ENCODE data around the gene TCF25. TPM values are rescaled to one million over a fixed set of nuclear protein-coding genes. Genes with fewer than 3 reads are reported as not detected.

The TCF25 gene
- total and polyA plus RNA-seq, 2 experiments from 2014 or later, result 95.4 to 143 TPM

DNA sequence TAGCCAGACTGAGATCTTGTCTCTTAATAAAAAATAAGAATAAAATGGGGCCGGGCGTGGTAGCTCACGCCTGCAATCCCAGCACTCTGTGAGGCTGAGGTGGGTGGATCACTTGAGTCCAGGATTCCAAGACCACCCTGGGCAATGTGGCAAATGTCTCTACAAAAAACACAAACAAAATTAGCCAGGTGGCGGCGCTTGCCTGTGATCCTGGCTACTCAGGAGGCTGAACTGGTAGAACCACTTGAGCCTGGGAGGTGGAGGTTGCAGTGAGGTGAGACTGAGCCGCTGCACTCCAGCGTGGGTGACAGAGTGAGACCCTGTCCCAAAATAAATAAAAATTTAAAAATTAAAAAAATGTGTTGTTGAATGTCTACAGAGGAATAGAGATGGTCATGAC lies 72.3 kb downstream of the TCF25 start:
- Mint-ChIP-seq H3K36me3 (ENCODE audit: low read depth) (no peaks in the 10 kb centered on the region; the same call in 2 of the 3 replicates), H3K27me3 (ENCODE audit: insufficient read depth, low read depth, poor library complexity) (peaks cover 35% of the 10 kb centered on the region)
- H3F3A ChIP-seq (replicated peaks; ENCODE audit: low read depth), result no peaks in the 10 kb centered on the region; the same call in 1 of the 2 replicates

GRCh38 chr16:89946515-89946914 lies 73.1 kb downstream of the TCF25 start:
- Histone ChIP-seq H3K27ac (ENCODE audit: low read depth) (no peak overlapping the region), H2AFZ (no peak overlapping the region), H3K27me3 (ENCODE audit: insufficient read depth) (peaks cover 34% of the 10 kb centered on the region), H3F3A (replicated peaks; ENCODE audit: low read depth) (no peaks in the 10 kb centered on the region; the same call in 1 of the 2 replicates), H3K9me2 (ENCODE audit: insufficient read depth) (no peaks in the 10 kb centered on the region), H3K4me2 (no peak overlapping the region), H4K20me1 (replicated peaks; ENCODE audit: insufficient read depth) (no peaks in the 10 kb centered on the region), H3K4me1 (ENCODE audit: insufficient read depth) (peaks cover 3% of the 10 kb centered on the region; the same call in 1 of the 2 replicates), H3K36me3 (ENCODE audit: insufficient read depth) (no peaks in the 10 kb centered on the region), H3K79me2 (replicated peaks; ENCODE audit: insufficient read depth) (no peaks in the 10 kb centered on the region), H3K4me3 (no peak overlapping the region)
- peaks cover 4% of the 10 kb centered on the region; the same call in 1 of the 3 replicates for H3K9me3 Mint-ChIP-seq
- H3K4me3 Mint-ChIP-seq, result no peak overlapping the region
- no peak for DNase-seq (ENCODE audit: low spot score)
- no peak for ATAC-seq
- H3K27me3 Mint-ChIP-seq (ENCODE audit: insufficient read depth, low read depth, poor library complexity), result peaks cover 35% of the 10 kb centered on the region
- H3K27ac Mint-ChIP-seq, result no peak overlapping the region
- no peaks in the 10 kb centered on the region; the same call in 2 of the 3 replicates for H3K4me1 Mint-ChIP-seq
- no peaks in the 10 kb centered on the region; the same call in 2 of the 3 replicates for H3K36me3 Mint-ChIP-seq (ENCODE audit: low read depth)
- TF ChIP-seq EZH2 (IDR thresholded peaks at IDR 0.05; ENCODE audit: low read depth, unreplicated experiment) (no peak), ZNF114 (CRISPR knock-in tag; IDR thresholded peaks at IDR 0.05) (no peak), CTCF (conservative IDR thresholded peaks at IDR 0.05; ENCODE audit: low read depth in 2 of 2) (no peak), EZH2phosphoT487 (IDR thresholded peaks at IDR 0.05; ENCODE audit: unreplicated experiment) (no peak), POLR2AphosphoS5 (IDR thresholded peaks at IDR 0.05; ENCODE audit: low read depth) (no peak), JUNB (IDR thresholded peaks at IDR 0.05; ENCODE audit: unreplicated experiment) (no peak)
- TF ChIP-seq, protein P1, sequence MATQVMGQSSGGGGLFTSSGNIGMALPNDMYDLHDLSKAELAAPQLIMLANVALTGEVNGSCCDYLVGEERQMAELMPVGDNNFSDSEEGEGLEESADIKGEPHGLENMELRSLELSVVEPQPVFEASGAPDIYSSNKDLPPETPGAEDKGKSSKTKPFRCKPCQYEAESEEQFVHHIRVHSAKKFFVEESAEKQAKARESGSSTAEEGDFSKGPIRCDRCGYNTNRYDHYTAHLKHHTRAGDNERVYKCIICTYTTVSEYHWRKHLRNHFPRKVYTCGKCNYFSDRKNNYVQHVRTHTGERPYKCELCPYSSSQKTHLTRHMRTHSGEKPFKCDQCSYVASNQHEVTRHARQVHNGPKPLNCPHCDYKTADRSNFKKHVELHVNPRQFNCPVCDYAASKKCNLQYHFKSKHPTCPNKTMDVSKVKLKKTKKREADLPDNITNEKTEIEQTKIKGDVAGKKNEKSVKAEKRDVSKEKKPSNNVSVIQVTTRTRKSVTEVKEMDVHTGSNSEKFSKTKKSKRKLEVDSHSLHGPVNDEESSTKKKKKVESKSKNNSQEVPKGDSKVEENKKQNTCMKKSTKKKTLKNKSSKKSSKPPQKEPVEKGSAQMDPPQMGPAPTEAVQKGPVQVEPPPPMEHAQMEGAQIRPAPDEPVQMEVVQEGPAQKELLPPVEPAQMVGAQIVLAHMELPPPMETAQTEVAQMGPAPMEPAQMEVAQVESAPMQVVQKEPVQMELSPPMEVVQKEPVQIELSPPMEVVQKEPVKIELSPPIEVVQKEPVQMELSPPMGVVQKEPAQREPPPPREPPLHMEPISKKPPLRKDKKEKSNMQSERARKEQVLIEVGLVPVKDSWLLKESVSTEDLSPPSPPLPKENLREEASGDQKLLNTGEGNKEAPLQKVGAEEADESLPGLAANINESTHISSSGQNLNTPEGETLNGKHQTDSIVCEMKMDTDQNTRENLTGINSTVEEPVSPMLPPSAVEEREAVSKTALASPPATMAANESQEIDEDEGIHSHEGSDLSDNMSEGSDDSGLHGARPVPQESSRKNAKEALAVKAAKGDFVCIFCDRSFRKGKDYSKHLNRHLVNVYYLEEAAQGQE (IDR thresholded peaks at IDR 0.05; ENCODE audit: unreplicated experiment), result no peak

More for the DNA sequence above, 72.3 kb downstream of the TCF25 start:
- Histone ChIP-seq H3K36me3 (ENCODE audit: insufficient read depth) (no peaks in the 10 kb centered on the region), H3K27ac (ENCODE audit: low read depth) (no peak overlapping the region), H3K4me3 (no peak overlapping the region), H3K79me2 (replicated peaks; ENCODE audit: insufficient read depth) (no peaks in the 10 kb centered on the region), H2AFZ (no peak overlapping the region), H3K9me2 (ENCODE audit: insufficient read depth) (no peaks in the 10 kb centered on the region), H3K4me1 (ENCODE audit: insufficient read depth) (peaks cover 3% of the 10 kb centered on the region; the same call in 1 of the 2 replicates), H4K20me1 (replicated peaks; ENCODE audit: insufficient read depth) (no peaks in the 10 kb centered on the region), H3K4me2 (no peak overlapping the region), H3K27me3 (ENCODE audit: insufficient read depth) (peaks cover 34% of the 10 kb centered on the region)
- TF ChIP-seq CTCF (conservative IDR thresholded peaks at IDR 0.05; ENCODE audit: low read depth in 2 of 2), result peak in 1 of 2 experiments; percentile 38; a peak in 3 of 4 replicates
- TF ChIP-seq, protein P1 (IDR thresholded peaks at IDR 0.05; ENCODE audit: unreplicated experiment), result no peak
- no peak overlapping the region for H3K27ac Mint-ChIP-seq
- no peak overlapping the region for H3K4me3 Mint-ChIP-seq
- peak; percentile 48 for DNase-seq (ENCODE audit: low spot score)
- no peak for ATAC-seq
- H3K4me1 Mint-ChIP-seq, result no peaks in the 10 kb centered on the region; the same call in 2 of the 3 replicates
- peaks cover 4% of the 10 kb centered on the region; the same call in 1 of the 3 replicates for H3K9me3 Mint-ChIP-seq

Measured in GM23338 (cell line).